OCI-LY1 (cell line): ENCODE results near the gene MSANTD3.

ENCODE experiments used
- EZH2 ChIP-seq: fragments of 200-600 bp; sonication (generic), shearing (Covaris generic); IDR thresholded peaks from 2 replicates; pipeline ENCODE4 v1.8.0; 2017; ENCODE audit warnings: borderline replicate concordance, mixed run types, mild to moderate bottlenecking, antibody characterized with exemption, low read length, moderate library complexity, mixed read lengths
- TF ChIP-seq, protein P1 (sequence below): fragments of 200-600 bp; sonication (generic), shearing (Covaris generic); IDR thresholded peaks from 2 replicates; pipeline ENCODE4 v1.5.1; 2017; ENCODE audit warnings: mild to moderate bottlenecking, antibody characterized with exemption, low read length, moderate library complexity, mixed read lengths

DNA sequence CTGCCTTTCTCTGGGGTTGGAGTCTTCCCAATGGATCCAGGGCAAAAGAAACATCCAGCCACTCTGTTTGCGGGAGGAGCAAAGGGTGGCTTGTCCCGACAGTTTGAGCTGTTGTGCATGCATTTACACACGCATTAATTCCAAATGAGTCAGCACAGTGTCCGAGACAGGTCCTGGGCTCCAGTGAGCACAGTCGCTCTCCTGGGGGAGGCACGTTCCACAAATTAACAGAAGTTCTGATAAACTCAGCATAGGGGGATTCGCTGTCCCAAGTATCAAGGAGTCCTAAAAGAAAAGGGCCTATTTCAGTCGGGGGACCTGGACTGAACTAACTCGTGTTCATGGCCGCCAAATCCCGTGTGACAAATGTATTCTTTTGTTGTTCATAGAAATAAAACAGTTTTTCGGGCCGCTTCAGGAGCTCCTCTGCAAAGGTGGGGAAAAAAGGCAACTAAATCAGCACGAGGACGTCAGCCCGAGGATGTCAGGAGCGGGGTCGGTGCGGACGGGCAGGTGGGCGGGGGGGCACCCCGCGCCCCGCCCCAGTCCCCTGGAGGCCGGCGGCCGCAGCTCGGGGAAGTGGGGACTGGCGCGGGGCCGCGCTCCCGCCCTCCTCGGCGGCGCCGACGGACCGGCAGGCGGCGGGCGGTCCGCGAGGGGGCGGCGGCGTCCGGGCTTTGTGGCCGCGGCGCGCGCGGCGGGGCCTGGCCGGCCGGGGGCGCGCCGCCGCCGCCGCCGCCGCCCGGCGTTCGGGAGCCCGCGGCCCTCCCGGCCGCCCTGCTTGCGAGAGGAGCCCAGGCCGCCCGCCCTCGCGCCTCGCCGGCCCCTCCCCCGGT lies at the start of gene MSANTD3:
- TF ChIP-seq, protein P1, sequence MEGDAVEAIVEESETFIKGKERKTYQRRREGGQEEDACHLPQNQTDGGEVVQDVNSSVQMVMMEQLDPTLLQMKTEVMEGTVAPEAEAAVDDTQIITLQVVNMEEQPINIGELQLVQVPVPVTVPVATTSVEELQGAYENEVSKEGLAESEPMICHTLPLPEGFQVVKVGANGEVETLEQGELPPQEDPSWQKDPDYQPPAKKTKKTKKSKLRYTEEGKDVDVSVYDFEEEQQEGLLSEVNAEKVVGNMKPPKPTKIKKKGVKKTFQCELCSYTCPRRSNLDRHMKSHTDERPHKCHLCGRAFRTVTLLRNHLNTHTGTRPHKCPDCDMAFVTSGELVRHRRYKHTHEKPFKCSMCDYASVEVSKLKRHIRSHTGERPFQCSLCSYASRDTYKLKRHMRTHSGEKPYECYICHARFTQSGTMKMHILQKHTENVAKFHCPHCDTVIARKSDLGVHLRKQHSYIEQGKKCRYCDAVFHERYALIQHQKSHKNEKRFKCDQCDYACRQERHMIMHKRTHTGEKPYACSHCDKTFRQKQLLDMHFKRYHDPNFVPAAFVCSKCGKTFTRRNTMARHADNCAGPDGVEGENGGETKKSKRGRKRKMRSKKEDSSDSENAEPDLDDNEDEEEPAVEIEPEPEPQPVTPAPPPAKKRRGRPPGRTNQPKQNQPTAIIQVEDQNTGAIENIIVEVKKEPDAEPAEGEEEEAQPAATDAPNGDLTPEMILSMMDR = no peak
- no peak for TF ChIP-seq EZH2
